GM12878 (cell line): ENCODE measurements around the gene CGAS. TPM values are rescaled to one million over a fixed set of nuclear protein-coding genes. Genes with fewer than 3 reads are reported as not detected.
A peak's percentile ranks its signal among the peaks of the same experiment; 100 is the strongest.

Source experiments
- ATF2 ChIP-seq: IDR thresholded peaks from 2 replicates; pipeline ENCODE4 v1.6.1; 2012; ENCODE audit warnings: low read length, inconsistent platforms
- BRCA1 ChIP-seq: IDR thresholded peaks from 2 replicates; pipeline ENCODE4 v1.6.1; 2011; ENCODE audit warnings: low read depth, low read length, improper control_type of control experiment
- CREM ChIP-seq: IDR thresholded peaks from 2 replicates; pipeline ENCODE4 v1.6.1; 2014; ENCODE audit warnings: antibody characterized with exemption, low read depth
- DPF2 ChIP-seq: fragments of 450-650 bp; IDR thresholded peaks from 2 replicates; pipeline ENCODE4 v1.6.1; 2017; ENCODE audit warnings: mild to moderate bottlenecking
- E2F4 ChIP-seq: IDR thresholded peaks from 2 replicates; pipeline ENCODE4 v1.6.1; 2012; ENCODE audit warnings: low read depth, low read length, improper control_type of control experiment
- GATAD2B ChIP-seq: fragments of 450-650 bp; conservative IDR thresholded peaks from 2 replicates; pipeline ENCODE4 v1.6.1; 2017; ENCODE audit warnings: low read depth, mild to moderate bottlenecking, moderate library complexity
- HCFC1 ChIP-seq: fragments of 150-350 bp; IDR thresholded peaks from 2 replicates; pipeline ENCODE4 v1.6.1; 2014; ENCODE audit warnings: low read length
- PAX8 ChIP-seq: fragments of 450-650 bp; IDR thresholded peaks from 2 replicates; pipeline ENCODE4 v1.6.1; 2017; ENCODE audit warnings: mild to moderate bottlenecking, moderate library complexity
- PML ChIP-seq: IDR thresholded peaks from 2 replicates; pipeline ENCODE4 v1.6.1; 2012; ENCODE audit warnings: low read length, inconsistent platforms
- POLR2AphosphoS5 ChIP-seq: IDR thresholded peaks from 2 replicates; pipeline ENCODE4 v1.6.1; 2011; ENCODE audit warnings: mild to moderate bottlenecking, low read length, inconsistent platforms
- RB1 ChIP-seq: fragments of 450-650 bp; formaldehyde crosslinking; IDR thresholded peaks from 2 replicates; pipeline ENCODE4 v1.6.1; 2017; ENCODE audit warnings: mild to moderate bottlenecking, borderline replicate concordance
- RUNX3 ChIP-seq: IDR thresholded peaks from 2 replicates; pipeline ENCODE4 v1.6.1; 2012; ENCODE audit warnings: low read length, inconsistent platforms
- SMARCA5 ChIP-seq: fragments of 450-650 bp; IDR thresholded peaks from 2 replicates; pipeline ENCODE4 v1.6.1; 2017; ENCODE audit warnings: mild to moderate bottlenecking
- SMC3 ChIP-seq: IDR thresholded peaks from 2 replicates; pipeline ENCODE4 v1.6.1; 2011; ENCODE audit warnings: low read length, improper control_type of control experiment, borderline replicate concordance
- TAF1 ChIP-seq: IDR thresholded peaks from 2 replicates; pipeline ENCODE4 v1.6.1; 2011; ENCODE audit warnings: mild to moderate bottlenecking, low read depth, low read length, borderline replicate concordance
- TCF7 ChIP-seq: IDR thresholded peaks from 2 replicates; pipeline ENCODE4 v1.6.1; 2014; ENCODE audit warnings: antibody characterized with exemption, borderline replicate concordance
- USF2 ChIP-seq: IDR thresholded peaks from 2 replicates; pipeline ENCODE4 v1.6.1; 2011; ENCODE audit warnings: low read depth, low read length, improper control_type of control experiment, borderline replicate concordance
- ZNF24 ChIP-seq: fragments of 450-650 bp; IDR thresholded peaks from 2 replicates; pipeline ENCODE4 v1.6.1; 2017; ENCODE audit warnings: antibody characterized with exemption, mild to moderate bottlenecking
- polyA plus RNA-seq, 11 experiments: library from polyadenylated mRNA; depleted of rRNA in 4 of 11; unstranded in 6 of 11; stranded (reverse) in 5 of 11; fragments of >200 nt; fragmentation: Nextera tagmentation in 4 of 11; fragmentation: Illumina TruSeq in 1 of 11; extraction: Ambion mirVana in 4 of 11; extraction: Trizol in 1 of 11; gene quantifications; 1 replicate in 1 of 11; 2 replicates in 10 of 11; pipeline versions ENCODE4 v1.2.1 to v1.2.3, GENCODE V29; 2011 to 2016; ENCODE audit warnings: inconsistent platforms in 2 of 11, missing spikeins in 2 of 11, low read depth in 1 of 11
- total RNA-seq, 4 experiments: library from RNA; depleted of rRNA in 3 of 4; stranded (reverse); fragments of >200 nt in 3 of 4; fragmentation: Illumina TruSeq in 1 of 4; extraction: Trizol in 1 of 4; gene quantifications; 2 replicates each; pipeline versions ENCODE4 v1.2.1 to v1.2.3, GENCODE V29; 2013 to 2021
- TF ChIP-seq, protein P1 (sequence below): fragments of 450-650 bp; formaldehyde crosslinking; IDR thresholded peaks from 2 replicates; pipeline ENCODE4 v1.4.0; 2022; ENCODE audit warnings: mild to moderate bottlenecking, moderate library complexity
- TF ChIP-seq, protein P2 (sequence below): fragments of 450-650 bp; IDR thresholded peaks from 2 replicates; pipeline ENCODE4 v1.6.1; 2017; ENCODE audit warnings: mild to moderate bottlenecking, moderate library complexity

Gene CGAS
- total and polyA plus RNA-seq, 10 of the 15 experiments (the other 5 are each of a cell fraction or from before 2014, with no cell fraction given), result 4.7 to 30.2 (median 22.1) TPM

DNA sequence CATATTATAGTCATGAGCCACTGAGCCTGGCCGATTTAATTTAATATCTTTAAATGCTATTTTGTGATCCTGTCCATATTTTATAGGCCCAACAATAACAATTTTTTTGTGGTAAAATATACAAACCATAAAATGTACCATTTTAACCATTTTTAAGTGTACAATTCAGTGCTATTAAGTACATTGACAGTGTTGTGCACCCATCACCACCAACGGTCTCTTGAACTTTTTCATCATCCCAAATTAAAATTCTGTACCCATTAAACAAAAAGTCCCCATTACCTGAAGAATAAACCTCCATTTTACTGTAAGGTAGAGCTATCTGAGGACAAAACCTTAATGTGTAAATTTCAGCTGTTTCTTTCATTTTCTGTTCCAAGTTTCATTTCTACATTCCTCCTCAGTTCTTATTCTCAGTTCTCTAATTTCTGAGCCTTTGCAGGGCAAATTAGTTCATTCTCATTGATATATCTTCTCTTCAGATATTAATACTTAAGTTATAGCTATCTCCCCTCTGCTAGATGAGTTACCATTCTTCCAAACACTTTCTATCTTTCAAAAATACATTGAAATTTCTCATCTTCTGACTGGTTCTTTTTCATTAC is 19.7 kb upstream of the CGAS start (continued):
- TF ChIP-seq RUNX3 (peak; percentile 33; the same call in 1 of the 2 replicates), CREM (peak; percentile 57), TAF1 (no peak), TCF7 (0 out of 2 replicates have a peak, but pooled peaks have one; percentile 13), PML (no peak), ZNF24 (no peak), PAX8 (no peak), DPF2 (peak; percentile 94), SMC3 (no peak), ATF2 (peak; percentile 79), SMARCA5 (peak; percentile 75; the same call in 1 of the 2 replicates), USF2 (no peak), GATAD2B (no peak), RB1 (0 out of 2 replicates have a peak, but pooled peaks have one; percentile 44), E2F4 (no peak), HCFC1 (no peak), POLR2AphosphoS5 (no peak), BRCA1 (no peak)
- TF ChIP-seq, protein P1, sequence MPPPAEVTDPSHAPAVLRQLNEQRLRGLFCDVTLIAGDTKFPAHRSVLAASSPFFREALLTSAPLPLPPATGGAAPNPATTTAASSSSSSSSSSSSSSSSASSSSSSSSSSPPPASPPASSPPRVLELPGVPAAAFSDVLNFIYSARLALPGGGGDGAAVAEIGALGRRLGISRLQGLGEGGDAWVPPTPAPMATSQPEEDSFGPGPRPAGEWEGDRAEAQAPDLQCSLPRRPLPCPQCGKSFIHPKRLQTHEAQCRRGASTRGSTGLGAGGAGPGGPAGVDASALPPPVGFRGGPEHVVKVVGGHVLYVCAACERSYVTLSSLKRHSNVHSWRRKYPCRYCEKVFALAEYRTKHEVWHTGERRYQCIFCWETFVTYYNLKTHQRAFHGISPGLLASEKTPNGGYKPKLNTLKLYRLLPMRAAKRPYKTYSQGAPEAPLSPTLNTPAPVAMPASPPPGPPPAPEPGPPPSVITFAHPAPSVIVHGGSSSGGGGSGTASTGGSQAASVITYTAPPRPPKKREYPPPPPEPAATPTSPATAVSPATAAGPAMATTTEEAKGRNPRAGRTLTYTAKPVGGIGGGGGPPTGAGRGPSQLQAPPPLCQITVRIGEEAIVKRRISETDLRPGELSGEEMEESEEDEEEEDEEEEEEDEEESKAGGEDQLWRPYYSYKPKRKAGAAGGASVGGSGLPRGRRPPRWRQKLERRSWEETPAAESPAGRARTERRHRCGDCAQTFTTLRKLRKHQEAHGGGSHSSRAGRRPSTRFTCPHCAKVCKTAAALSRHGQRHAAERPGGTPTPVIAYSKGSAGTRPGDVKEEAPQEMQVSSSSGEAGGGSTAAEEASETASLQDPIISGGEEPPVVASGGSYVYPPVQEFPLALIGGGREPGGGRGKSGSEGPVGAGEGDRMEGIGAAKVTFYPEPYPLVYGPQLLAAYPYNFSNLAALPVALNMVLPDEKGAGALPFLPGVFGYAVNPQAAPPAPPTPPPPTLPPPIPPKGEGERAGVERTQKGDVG, result no peak
- TF ChIP-seq, protein P2, sequence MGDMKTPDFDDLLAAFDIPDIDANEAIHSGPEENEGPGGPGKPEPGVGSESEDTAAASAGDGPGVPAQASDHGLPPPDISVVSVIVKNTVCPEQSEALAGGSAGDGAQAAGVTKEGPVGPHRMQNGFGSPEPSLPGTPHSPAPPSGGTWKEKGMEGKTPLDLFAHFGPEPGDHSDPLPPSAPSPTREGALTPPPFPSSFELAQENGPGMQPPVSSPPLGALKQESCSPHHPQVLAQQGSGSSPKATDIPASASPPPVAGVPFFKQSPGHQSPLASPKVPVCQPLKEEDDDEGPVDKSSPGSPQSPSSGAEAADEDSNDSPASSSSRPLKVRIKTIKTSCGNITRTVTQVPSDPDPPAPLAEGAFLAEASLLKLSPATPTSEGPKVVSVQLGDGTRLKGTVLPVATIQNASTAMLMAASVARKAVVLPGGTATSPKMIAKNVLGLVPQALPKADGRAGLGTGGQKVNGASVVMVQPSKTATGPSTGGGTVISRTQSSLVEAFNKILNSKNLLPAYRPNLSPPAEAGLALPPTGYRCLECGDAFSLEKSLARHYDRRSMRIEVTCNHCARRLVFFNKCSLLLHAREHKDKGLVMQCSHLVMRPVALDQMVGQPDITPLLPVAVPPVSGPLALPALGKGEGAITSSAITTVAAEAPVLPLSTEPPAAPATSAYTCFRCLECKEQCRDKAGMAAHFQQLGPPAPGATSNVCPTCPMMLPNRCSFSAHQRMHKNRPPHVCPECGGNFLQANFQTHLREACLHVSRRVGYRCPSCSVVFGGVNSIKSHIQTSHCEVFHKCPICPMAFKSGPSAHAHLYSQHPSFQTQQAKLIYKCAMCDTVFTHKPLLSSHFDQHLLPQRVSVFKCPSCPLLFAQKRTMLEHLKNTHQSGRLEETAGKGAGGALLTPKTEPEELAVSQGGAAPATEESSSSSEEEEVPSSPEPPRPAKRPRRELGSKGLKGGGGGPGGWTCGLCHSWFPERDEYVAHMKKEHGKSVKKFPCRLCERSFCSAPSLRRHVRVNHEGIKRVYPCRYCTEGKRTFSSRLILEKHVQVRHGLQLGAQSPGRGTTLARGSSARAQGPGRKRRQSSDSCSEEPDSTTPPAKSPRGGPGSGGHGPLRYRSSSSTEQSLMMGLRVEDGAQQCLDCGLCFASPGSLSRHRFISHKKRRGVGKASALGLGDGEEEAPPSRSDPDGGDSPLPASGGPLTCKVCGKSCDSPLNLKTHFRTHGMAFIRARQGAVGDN, result no peak
